Activated CD8-positive, alpha-beta memory T cell treated with anti-CD3 and anti-CD28 coated beads for 48 hours (primary cell): ENCODE results near the gene CEMIP.

Source experiments
- DNase-seq, 3 experiments: peaks; one replicate each; pipeline ENCODE4 v3.0.0-alpha.2; 2020; ENCODE audit warnings: low read depth in 2 of 3, low spot score in 2 of 3

The CEMIP gene

GRCh38 chr15:80971143-80971542, 192.0 kb downstream of the CEMIP start:
- DNase-seq, result no peak

- DNase-seq, result no peak
These were observed 193.1 kb downstream of the CEMIP start for GRCh38 chr15:80972276-80972675.

- DNase-seq, result no peak
These were observed 195.7 kb downstream of the CEMIP start for GRCh38 chr15:80974914-80975313.

- no peak for DNase-seq
These were observed 197.7 kb downstream of the CEMIP start for GRCh38 chr15:80976851-80977250.

GRCh38 chr15:80977627-80978036, 198.5 kb downstream of the CEMIP start:
- no peak for DNase-seq

GRCh38 chr15:80978685-80979329, 199.6 kb downstream of the CEMIP start:
- DNase-seq, result no peak

GRCh38 chr15:80979538-80980200, 200.5 kb downstream of the CEMIP start:
- no peak for DNase-seq

- DNase-seq, result no peak
These were observed 203.0 kb downstream of the CEMIP start for GRCh38 chr15:80982205-80982604.

- DNase-seq, result no peak
These were observed 203.7 kb downstream of the CEMIP start for GRCh38 chr15:80982839-80983238.

- no peak for DNase-seq
These were observed 205.7 kb downstream of the CEMIP start for GRCh38 chr15:80984856-80985255.

GRCh38 chr15:80985981-80986380, 206.8 kb downstream of the CEMIP start:
- no peak for DNase-seq

GRCh38 chr15:80986487-80986886, 207.3 kb downstream of the CEMIP start:
- DNase-seq, result no peak

- no peak for DNase-seq
These were observed 209.1 kb downstream of the CEMIP start for GRCh38 chr15:80988148-80988796.

- no peak for DNase-seq
These were observed 209.9 kb downstream of the CEMIP start for GRCh38 chr15:80989081-80989517.

- DNase-seq, result peak; percentile 93 to 99 (median 98)
These were observed 210.6 kb downstream of the CEMIP start, which contains the start of gene MESD for GRCh38 chr15:80989518-80990478. Gene MESD (minus strand): TSS chr15:80989819. CDS start chr15:80989791, 28 bp downstream.

GRCh38 chr15:80990955-80991354, 211.8 kb downstream of the CEMIP start:
- DNase-seq, result no peak

- DNase-seq, result no peak
These were observed 212.3 kb downstream of the CEMIP start for GRCh38 chr15:80991421-80991820.

- DNase-seq, result no peak
These were observed 212.8 kb downstream of the CEMIP start for GRCh38 chr15:80992006-80992405.

- DNase-seq, result no peak
These were observed 213.3 kb downstream of the CEMIP start for GRCh38 chr15:80992441-80992840.

GRCh38 chr15:80996247-80996646, 217.1 kb downstream of the CEMIP start:
- DNase-seq, result no peak

- DNase-seq, result no peak
These were observed 218.5 kb downstream of the CEMIP start for GRCh38 chr15:80997692-80998091.
